Nephron (organoid): ENCODE results near the gene SMC5.
A peak's percentile ranks its signal among the peaks of the same experiment; 100 is the strongest.

Source experiments
- H3K27ac Mint-ChIP-seq, 3 experiments: 2 replicates each; pipeline ENCODE4 v1.8.0; 2020; ENCODE audit warnings: mixed read lengths in 3 of 3, mild to moderate bottlenecking in 2 of 3, moderate library complexity in 1 of 3
- H3K27me3 Mint-ChIP-seq: 2 replicates; pipeline ENCODE4 v1.8.0; 2021; ENCODE audit warnings: low read depth, mild to moderate bottlenecking, moderate library complexity, mixed read lengths
- H3K36me3 Mint-ChIP-seq: 2 replicates; pipeline ENCODE4 v1.8.0; 2020; ENCODE audit warnings: low read depth, mixed read lengths
- H3K4me1 Mint-ChIP-seq: 2 replicates; pipeline ENCODE4 v1.8.0; 2020; ENCODE audit warnings: mixed read lengths
- H3K4me3 Mint-ChIP-seq, 3 experiments: 2 replicates each; pipeline ENCODE4 v1.8.0; 2020; ENCODE audit warnings: mild to moderate bottlenecking in 3 of 3, mixed read lengths in 3 of 3, moderate library complexity in 2 of 3
- H3K9me3 Mint-ChIP-seq: 2 replicates; pipeline ENCODE4 v1.8.0; 2020; ENCODE audit warnings: mixed read lengths
- TF ChIP-seq, protein P1 (sequence below), 3 experiments: fragments of 200-600 bp; sonication (generic); IDR thresholded peaks; one replicate each; pipeline ENCODE4 v1.5.0; 2021; ENCODE audit warnings: antibody characterized with exemption in 3 of 3; ENCODE audit not compliant: unreplicated experiment in 3 of 3

Gene SMC5

DNA sequence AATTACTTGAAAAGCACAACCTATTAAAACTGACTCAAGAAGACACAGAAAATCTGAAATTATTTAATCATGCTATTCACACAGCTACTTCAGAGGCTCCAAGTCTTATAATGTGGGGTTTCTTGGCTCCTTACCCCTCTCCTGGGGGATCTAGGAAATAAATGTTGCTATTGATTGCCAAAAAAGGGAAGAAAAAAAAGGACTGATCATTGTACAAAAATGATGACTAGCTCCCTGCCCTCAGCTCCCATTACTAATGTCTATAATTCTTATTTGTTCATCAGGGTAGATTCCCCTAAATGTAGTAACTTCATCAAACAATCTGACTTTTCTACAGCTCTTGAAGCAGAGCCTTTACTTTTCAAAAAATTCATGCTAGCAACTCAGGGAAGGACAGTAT is 3.3 kb upstream of the SMC5 start:
- no peaks in the 10 kb centered on the region for H3K27me3 Mint-ChIP-seq
- peak overlapping the region; percentile 94 to 98 (median 94) for H3K27ac Mint-ChIP-seq
- TF ChIP-seq, protein P1, sequence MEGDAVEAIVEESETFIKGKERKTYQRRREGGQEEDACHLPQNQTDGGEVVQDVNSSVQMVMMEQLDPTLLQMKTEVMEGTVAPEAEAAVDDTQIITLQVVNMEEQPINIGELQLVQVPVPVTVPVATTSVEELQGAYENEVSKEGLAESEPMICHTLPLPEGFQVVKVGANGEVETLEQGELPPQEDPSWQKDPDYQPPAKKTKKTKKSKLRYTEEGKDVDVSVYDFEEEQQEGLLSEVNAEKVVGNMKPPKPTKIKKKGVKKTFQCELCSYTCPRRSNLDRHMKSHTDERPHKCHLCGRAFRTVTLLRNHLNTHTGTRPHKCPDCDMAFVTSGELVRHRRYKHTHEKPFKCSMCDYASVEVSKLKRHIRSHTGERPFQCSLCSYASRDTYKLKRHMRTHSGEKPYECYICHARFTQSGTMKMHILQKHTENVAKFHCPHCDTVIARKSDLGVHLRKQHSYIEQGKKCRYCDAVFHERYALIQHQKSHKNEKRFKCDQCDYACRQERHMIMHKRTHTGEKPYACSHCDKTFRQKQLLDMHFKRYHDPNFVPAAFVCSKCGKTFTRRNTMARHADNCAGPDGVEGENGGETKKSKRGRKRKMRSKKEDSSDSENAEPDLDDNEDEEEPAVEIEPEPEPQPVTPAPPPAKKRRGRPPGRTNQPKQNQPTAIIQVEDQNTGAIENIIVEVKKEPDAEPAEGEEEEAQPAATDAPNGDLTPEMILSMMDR (IDR thresholded peaks at IDR 0.05; ENCODE audit: unreplicated experiment in 3 of 3): no peak
- peaks cover 7% of the 10 kb centered on the region for H3K36me3 Mint-ChIP-seq
- peak overlapping the region; percentile 67 to 83 (median 80) for H3K4me3 Mint-ChIP-seq
- H3K9me3 Mint-ChIP-seq: no peaks in the 10 kb centered on the region
- peaks cover 58% of the 10 kb centered on the region for H3K4me1 Mint-ChIP-seq

DNA sequence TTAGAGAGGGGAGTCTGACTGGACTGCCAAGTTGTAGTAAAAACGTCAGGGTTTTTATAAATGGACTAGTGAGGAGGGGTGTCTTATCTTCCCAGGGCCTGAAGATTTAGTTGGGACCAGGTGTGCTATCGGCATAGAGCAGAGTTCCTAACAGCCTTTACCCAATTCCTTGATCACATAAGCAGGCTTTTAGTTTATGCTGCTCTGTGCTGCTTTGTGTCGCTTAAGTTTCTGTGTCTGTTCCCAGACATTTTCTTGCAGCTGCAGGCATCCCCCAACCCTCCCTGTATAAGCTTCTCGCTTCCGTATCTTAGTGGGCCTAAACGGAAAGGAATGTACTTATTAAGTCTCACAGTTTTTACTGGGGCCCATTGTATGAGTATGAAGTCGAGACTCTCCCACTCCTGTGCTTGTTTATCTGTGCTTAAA is 2.6 kb upstream of the SMC5 start:
- peaks cover 65% of the 10 kb centered on the region for H3K4me1 Mint-ChIP-seq
- H3K9me3 Mint-ChIP-seq: no peaks in the 10 kb centered on the region
- TF ChIP-seq, protein P1 (IDR thresholded peaks at IDR 0.05; ENCODE audit: unreplicated experiment in 3 of 3): no peak
- H3K4me3 Mint-ChIP-seq: peak overlapping the region; percentile 67 to 83 (median 80)
- no peaks in the 10 kb centered on the region for H3K27me3 Mint-ChIP-seq
- peak overlapping the region; percentile 94 to 98 (median 94) for H3K27ac Mint-ChIP-seq
- H3K36me3 Mint-ChIP-seq: peaks cover 12% of the 10 kb centered on the region

DNA sequence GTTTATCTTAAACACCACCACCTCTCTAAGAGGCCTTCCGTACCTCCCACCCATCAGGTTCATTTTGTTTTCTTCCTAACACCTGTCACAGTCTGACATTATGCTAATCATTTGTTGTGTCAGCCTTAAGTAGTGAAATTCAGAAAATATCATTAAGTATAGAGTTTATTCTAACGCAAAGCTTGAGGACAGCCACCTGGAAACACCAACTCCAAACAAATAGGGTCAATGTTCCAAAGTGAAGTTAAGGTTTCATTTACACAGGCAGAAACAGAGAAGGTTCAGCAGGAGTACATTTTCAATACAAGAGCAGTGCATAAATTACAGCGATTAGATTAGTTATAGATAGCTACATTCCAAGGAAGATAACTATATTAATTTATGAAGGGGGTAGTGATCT is 1.3 kb upstream of the SMC5 start:
- no peaks in the 10 kb centered on the region for H3K27me3 Mint-ChIP-seq
- no peaks in the 10 kb centered on the region for H3K9me3 Mint-ChIP-seq
- peak overlapping the region; percentile 98 to 99 (median 98) for H3K27ac Mint-ChIP-seq
- peaks cover 78% of the 10 kb centered on the region for H3K4me1 Mint-ChIP-seq
- H3K4me3 Mint-ChIP-seq: peak overlapping the region; percentile 87 to 88 (median 88)
- peaks cover 26% of the 10 kb centered on the region for H3K36me3 Mint-ChIP-seq
- TF ChIP-seq, protein P1 (IDR thresholded peaks at IDR 0.05; ENCODE audit: unreplicated experiment in 3 of 3): no peak

DNA sequence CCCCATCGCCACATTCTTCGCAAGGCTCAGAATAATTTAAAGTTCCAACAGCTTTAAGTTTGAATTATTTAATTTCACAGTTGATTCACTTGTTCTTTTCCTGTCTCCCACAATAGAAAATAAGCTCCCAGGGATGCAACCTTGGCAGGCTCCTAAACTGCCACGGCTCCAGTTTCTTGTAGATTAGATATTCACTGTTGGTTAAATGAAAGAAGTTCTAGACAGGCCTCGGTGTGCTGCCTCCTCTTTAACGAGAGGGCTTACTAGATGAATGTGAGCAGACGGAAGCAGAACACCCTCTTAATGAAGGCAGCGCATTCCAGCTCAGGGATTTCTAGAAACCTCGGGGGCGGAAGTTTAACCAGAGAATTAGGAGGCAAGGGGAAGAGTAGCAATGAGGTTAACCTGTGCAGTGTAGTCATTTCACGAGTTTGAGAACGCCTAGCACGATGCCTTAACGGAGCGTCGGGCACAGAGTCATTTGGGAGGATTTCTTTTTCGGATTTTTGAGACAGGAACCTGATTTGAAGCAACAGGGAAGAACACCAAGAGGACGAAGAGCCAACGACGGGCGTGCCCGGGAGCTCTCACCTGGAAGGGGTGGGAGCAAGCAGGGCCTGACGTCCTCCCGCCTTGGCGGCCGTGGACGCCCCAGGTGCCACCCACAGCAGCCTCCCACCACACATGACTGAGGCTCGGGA is 637 bp upstream of the SMC5 start:
- H3K27me3 Mint-ChIP-seq: no peaks in the 10 kb centered on the region
- no peaks in the 10 kb centered on the region for H3K9me3 Mint-ChIP-seq
- H3K27ac Mint-ChIP-seq: peak overlapping the region; percentile 98 to 99 (median 98)
- peaks cover 28% of the 10 kb centered on the region for H3K36me3 Mint-ChIP-seq
- TF ChIP-seq, protein P1 (IDR thresholded peaks at IDR 0.05; ENCODE audit: unreplicated experiment in 3 of 3): no peak
- H3K4me1 Mint-ChIP-seq: peaks cover 77% of the 10 kb centered on the region
- peak overlapping the region; percentile 87 to 88 (median 88) for H3K4me3 Mint-ChIP-seq

DNA sequence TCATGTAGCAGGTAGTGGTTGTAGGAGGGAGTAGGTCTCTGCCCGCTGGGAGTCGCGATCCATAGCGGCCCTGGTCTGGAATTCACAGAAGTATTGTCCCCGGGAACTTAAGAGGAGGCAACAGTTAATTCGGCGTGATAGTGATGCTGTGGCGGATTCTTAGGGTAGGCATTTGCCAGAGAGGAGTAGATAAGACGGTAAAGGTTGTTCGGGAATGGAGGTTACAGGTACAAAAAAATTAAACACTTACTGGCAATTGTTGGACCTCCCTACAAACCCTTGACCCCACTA is 679 bp downstream of the SMC5 start:
- Mint-ChIP-seq H3K4me1 (peaks cover 68% of the 10 kb centered on the region), H3K4me3 (peak overlapping the region; percentile 87 to 88 (median 88)), H3K9me3 (no peaks in the 10 kb centered on the region), H3K27me3 (no peaks in the 10 kb centered on the region), H3K36me3 (peaks cover 33% of the 10 kb centered on the region), H3K27ac (peak overlapping the region; percentile 97 to 98 (median 98))
- TF ChIP-seq, protein P1 (IDR thresholded peaks at IDR 0.05; ENCODE audit: unreplicated experiment in 3 of 3): no peak

DNA sequence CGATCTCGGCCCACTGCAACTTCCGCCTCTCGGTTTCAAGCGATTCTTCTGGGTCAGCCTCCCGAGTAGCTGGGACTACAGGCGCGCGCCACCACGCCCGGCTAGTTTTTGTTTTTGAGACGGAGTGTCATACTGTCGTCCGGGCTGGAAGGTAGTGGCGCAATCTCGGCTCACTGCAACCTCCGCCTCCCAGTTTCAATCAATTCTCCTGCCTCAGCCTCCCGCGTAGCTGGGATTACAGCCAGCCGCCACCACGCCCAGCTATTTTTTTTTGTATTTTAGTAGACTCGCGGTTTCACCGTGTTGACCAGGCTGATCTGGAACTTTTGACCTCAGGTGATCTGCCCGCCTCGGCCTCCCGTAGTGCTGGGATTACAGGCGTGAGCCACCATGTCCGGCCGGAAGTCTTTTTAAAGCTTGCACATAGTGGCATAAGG is 1.2 kb downstream of the SMC5 start:
- peaks cover 64% of the 10 kb centered on the region for H3K4me1 Mint-ChIP-seq
- peak overlapping the region; percentile 66 to 98 (median 98) for H3K27ac Mint-ChIP-seq
- peaks cover 38% of the 10 kb centered on the region for H3K36me3 Mint-ChIP-seq

More for the DNA sequence above, 1.2 kb downstream of the SMC5 start:
- H3K4me3 Mint-ChIP-seq: peak overlapping the region; percentile 87 to 88 (median 88)
- TF ChIP-seq, protein P1 (IDR thresholded peaks at IDR 0.05; ENCODE audit: unreplicated experiment in 3 of 3): no peak
- H3K27me3 Mint-ChIP-seq: no peaks in the 10 kb centered on the region
- H3K9me3 Mint-ChIP-seq: no peaks in the 10 kb centered on the region
